HL-60 (cell line): Measurements from ENCODE around the gene ADAM12.

Experiments
- DNase-seq, 2 experiments: peaks; one replicate each; pipeline ENCODE4 v3.0.0-alpha.2; 2010 to 2020; ENCODE audit warnings: low read depth in 1 of 2, low spot score in 1 of 2
- H3K27ac ChIP-seq: fragments of 250-450 bp; sonication (Bioruptor Pico); replicated peaks from 2 replicates; pipeline ENCODE4 v1.5.1; 2020; ENCODE audit warnings: mild to moderate bottlenecking, moderate library complexity
- H3K27me3 ChIP-seq: fragments of 250-450 bp; sonication (Bioruptor Pico); 2 replicates; pipeline ENCODE4 v1.5.1; 2021; ENCODE audit warnings: mild to moderate bottlenecking, moderate library complexity; ENCODE audit not compliant: insufficient read depth, poor library complexity, severe bottlenecking
- H3K4me3 ChIP-seq: replicated peaks from 2 replicates; pipeline ENCODE4 v1.5.1; 2011; ENCODE audit warnings: mild to moderate bottlenecking, control low read depth, low read length; ENCODE audit not compliant: insufficient read depth
- CTCF ChIP-seq: IDR thresholded peaks from one replicate; pipeline ENCODE4 v1.5.1; 2011; ENCODE audit warnings: low read length, control low read depth, inconsistent platforms; ENCODE audit not compliant: insufficient read depth
- GABPA ChIP-seq: IDR thresholded peaks from 2 replicates; pipeline ENCODE4 v1.6.1; 2012; ENCODE audit warnings: low read depth
- POLR2AphosphoS5 ChIP-seq: IDR thresholded peaks from 2 replicates; pipeline ENCODE4 v1.6.1; 2012; ENCODE audit warnings: low read depth
- SPI1 ChIP-seq: IDR thresholded peaks from 2 replicates; pipeline ENCODE4 v1.6.1; 2012; ENCODE audit warnings: low read depth, mild to moderate bottlenecking, borderline replicate concordance
- TF ChIP-seq, protein P1 (sequence below): IDR thresholded peaks from 2 replicates; pipeline ENCODE4 v1.6.1; 2012; ENCODE audit warnings: low read depth; ENCODE audit not compliant: insufficient replicate concordance

Gene ADAM12

DNA sequence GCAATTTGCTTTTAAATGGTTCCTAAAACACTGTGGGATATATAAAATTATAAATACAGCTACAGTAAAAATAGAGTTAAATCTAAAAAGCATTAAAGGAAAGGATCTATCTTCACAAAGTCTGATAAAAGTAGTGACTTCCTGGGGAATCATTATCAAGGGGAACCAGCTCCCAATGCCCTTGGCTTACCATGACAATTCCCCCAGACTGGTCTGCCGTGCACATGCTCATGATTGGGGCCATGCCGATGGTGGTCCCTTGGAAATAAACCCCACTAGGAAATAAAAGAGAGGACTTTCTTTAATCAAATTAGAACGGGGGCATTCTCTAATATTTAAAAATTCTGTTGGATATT is 290.1 kb downstream of the ADAM12 start:
- Histone ChIP-seq H3K27ac (no peak overlapping the region), H3K4me3 (no peak overlapping the region), H3K27me3 (no peaks in the 10 kb centered on the region)
- no peak for DNase-seq
- TF ChIP-seq SPI1 (no peak), CTCF (no peak), GABPA (no peak), POLR2AphosphoS5 (no peak)
- TF ChIP-seq, protein P1, sequence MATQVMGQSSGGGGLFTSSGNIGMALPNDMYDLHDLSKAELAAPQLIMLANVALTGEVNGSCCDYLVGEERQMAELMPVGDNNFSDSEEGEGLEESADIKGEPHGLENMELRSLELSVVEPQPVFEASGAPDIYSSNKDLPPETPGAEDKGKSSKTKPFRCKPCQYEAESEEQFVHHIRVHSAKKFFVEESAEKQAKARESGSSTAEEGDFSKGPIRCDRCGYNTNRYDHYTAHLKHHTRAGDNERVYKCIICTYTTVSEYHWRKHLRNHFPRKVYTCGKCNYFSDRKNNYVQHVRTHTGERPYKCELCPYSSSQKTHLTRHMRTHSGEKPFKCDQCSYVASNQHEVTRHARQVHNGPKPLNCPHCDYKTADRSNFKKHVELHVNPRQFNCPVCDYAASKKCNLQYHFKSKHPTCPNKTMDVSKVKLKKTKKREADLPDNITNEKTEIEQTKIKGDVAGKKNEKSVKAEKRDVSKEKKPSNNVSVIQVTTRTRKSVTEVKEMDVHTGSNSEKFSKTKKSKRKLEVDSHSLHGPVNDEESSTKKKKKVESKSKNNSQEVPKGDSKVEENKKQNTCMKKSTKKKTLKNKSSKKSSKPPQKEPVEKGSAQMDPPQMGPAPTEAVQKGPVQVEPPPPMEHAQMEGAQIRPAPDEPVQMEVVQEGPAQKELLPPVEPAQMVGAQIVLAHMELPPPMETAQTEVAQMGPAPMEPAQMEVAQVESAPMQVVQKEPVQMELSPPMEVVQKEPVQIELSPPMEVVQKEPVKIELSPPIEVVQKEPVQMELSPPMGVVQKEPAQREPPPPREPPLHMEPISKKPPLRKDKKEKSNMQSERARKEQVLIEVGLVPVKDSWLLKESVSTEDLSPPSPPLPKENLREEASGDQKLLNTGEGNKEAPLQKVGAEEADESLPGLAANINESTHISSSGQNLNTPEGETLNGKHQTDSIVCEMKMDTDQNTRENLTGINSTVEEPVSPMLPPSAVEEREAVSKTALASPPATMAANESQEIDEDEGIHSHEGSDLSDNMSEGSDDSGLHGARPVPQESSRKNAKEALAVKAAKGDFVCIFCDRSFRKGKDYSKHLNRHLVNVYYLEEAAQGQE = no peak

DNA sequence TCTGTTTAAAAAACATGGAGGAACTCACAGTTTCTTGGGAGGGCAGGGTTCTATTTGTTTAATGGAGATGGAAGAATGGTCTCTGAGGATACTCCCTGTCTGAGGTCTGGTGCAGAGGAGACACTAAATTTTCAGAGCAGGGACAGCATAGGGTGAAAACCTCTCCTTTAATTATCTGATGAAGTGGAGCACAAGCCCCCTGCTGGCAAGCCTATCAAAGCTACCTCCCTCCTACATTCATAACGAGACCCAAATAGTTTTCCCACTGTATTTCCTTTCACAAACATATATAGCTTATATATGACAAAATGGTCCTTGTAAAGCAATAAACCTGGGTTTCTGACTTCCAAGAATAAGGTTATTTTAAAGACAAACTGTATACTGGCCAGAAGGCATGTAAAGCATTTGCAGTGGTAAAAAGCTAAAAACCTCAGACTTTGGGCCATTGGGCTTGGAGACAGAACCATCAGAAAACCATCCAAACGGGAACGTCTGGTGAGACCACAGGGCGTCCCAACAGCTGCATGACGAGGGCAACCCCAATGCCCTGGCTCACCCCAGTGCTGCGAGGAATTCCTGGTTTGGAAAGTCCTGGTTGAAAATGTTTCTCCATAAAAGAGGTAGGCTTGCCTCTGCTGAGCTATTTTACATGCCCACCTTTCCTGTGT is 290.6 kb downstream of the ADAM12 start:
- DNase-seq = no peak
- no peaks in the 10 kb centered on the region for H3K27me3 ChIP-seq
- H3K27ac ChIP-seq = no peak overlapping the region
- TF ChIP-seq GABPA (no peak), CTCF (no peak), POLR2AphosphoS5 (no peak), SPI1 (no peak)
- TF ChIP-seq, protein P1 = no peak
- no peak overlapping the region for H3K4me3 ChIP-seq

GRCh38 chr10:126094537-126094936 is 293.7 kb downstream of the ADAM12 start:
- no peak for DNase-seq
- Histone ChIP-seq H3K27ac (no peak overlapping the region), H3K4me3 (no peak overlapping the region), H3K27me3 (no peaks in the 10 kb centered on the region)
- TF ChIP-seq CTCF = no peak
- TF ChIP-seq POLR2AphosphoS5 = no peak
- no peak for TF ChIP-seq GABPA
- no peak for TF ChIP-seq SPI1
- TF ChIP-seq, protein P1 = no peak
